ENCODE measurements around the gene C9orf50. TPM values are rescaled to one million over a fixed set of nuclear protein-coding genes. Genes with fewer than 3 reads are reported as not detected.

The C9orf50 gene
- total and polyA plus RNA-seq, 2 donors (not counting 3 experiments of a cell fraction or from before 2014, with no cell fraction given), result not detected

GRCh38 chr9:129627556-129628440 lies 6.9 kb upstream of the C9orf50 start:
- TF ChIP-seq EZH2 (IDR thresholded peaks at IDR 0.05; ENCODE audit: borderline replicate concordance, low read depth, low read length, severe bottlenecking) (no peak), JUN (IDR thresholded peaks at IDR 0.05; ENCODE audit: borderline replicate concordance, insufficient read depth, insufficient read length, low read depth) (no peak), GATA2 (IDR thresholded peaks at IDR 0.05; ENCODE audit: insufficient read depth, insufficient read length, low read depth, low read length) (no peak), MYC (IDR thresholded peaks at IDR 0.05; ENCODE audit: low read depth, low read length) (no peak), CTCF (IDR thresholded peaks at IDR 0.05; ENCODE audit: extremely low read depth in 1 of 2, insufficient read depth in 1 of 2, low read depth in 1 of 2, low read length in 2 of 2) (no peak), FOS (IDR thresholded peaks at IDR 0.05; ENCODE audit: borderline replicate concordance, insufficient read depth, low read length) (no peak), MAX (IDR thresholded peaks at IDR 0.05; ENCODE audit: insufficient read depth, insufficient read length) (no peak), POLR2A (IDR thresholded peaks at IDR 0.05; ENCODE audit: low read depth, low read length) (no peak), POLR2AphosphoS5 (IDR thresholded peaks at IDR 0.05; ENCODE audit: insufficient read depth, low read depth, low read length) (no peak)
- BruUV-seq (replicated peaks), result no TSS peak
- no peaks in the 10 kb centered on the region for H4K20me1 ChIP-seq (replicated peaks; ENCODE audit: control insufficient read depth, extremely low read depth, insufficient read depth, low read length)

More at GRCh38 chr9:129627556-129628440, 6.9 kb upstream of the C9orf50 start:
- peaks cover 0 to 4% of the 10 kb centered on the region in 2 experiments for H3K36me3 ChIP-seq (ENCODE audit: control insufficient read depth in 2 of 2, extremely low read depth in 1 of 2, insufficient read depth in 2 of 2, low read length in 2 of 2)
- ChIA-PET POLR2A (interaction anchor here (0.7 kb wide), 1 partner anchor 150 kb away, joined by 3 read pairs; no protein-coding TSS in a partner anchor), CTCF (interaction anchor here (0.9 to 1.5 kb wide), 5 partner anchors 12 to 496 kb away, joined by 3 to 8 read pairs (median 4); no protein-coding TSS in a partner anchor)
- no peak for DNase-seq (ENCODE audit: low read depth, low spot score)
- peaks cover 65% of the 10 kb centered on the region for H3K79me2 ChIP-seq (ENCODE audit: control insufficient read depth, insufficient read depth, low read length)
- peak overlapping the region; percentile 80 for H3K4me2 ChIP-seq (ENCODE audit: insufficient read depth, low read length)
- peak overlapping the region; percentile 79 for H3K9ac ChIP-seq (replicated peaks; ENCODE audit: extremely low read depth, insufficient read depth, low read length)
- no peak overlapping the region for H3K27ac ChIP-seq (ENCODE audit: insufficient read depth, low read depth, low read length)
- FAIRE-seq, result no peak
- intact Hi-C loops (cut with micrococcal nuclease), result loop anchor here (2.0 kb wide), 1 partner anchor 15 kb away; the partner anchor contains the start of gene ASB6
- no peaks in the 10 kb centered on the region for H3K27me3 ChIP-seq (ENCODE audit: control insufficient read depth in 2 of 2, insufficient read depth in 2 of 2, low read length in 2 of 2)
- H2AFZ ChIP-seq (ENCODE audit: low read depth, low read length), result no peak overlapping the region
- no peaks in the 10 kb centered on the region for H3K9me3 ChIP-seq (replicated peaks; ENCODE audit: control insufficient read depth, insufficient read depth, low read length)
- H3K9me1 ChIP-seq (replicated peaks; ENCODE audit: control insufficient read depth, extremely low read depth, insufficient read depth, low read length), result no peaks in the 10 kb centered on the region
- peak overlapping the region in 2 of 3 experiments; percentile 71 to 76 for H3K4me3 ChIP-seq (replicated peaks in 1 of 3; ENCODE audit: insufficient read depth in 1 of 3, low read depth in 1 of 3, low read length in 3 of 3)
- dilution Hi-C loops (cut with MboI; ENCODE audit: extremely low pct_ligation_motif_present, low sequenced_read_pairs), result no loop called here
- H3K4me1 ChIP-seq (ENCODE audit: control insufficient read depth, extremely low read depth, insufficient read depth, low read length), result peaks cover 16% of the 10 kb centered on the region
